IPS DF 4.7 (cell line): Measurements from ENCODE around the gene RHOB.
"Not testable (repeated sequence)": the region's sequence is repeated elsewhere in the genome, so short reads cannot be mapped to it uniquely, and the experiment has no call there.

Experiments
- DNase-seq: peaks from one replicate; pipeline ENCODE4 v3.0.0-alpha.2; 2013; ENCODE audit warnings: low spot score; ENCODE audit errors: extremely low read depth

Gene RHOB

GRCh38 chr2:20490300-20491181 is 43.7 kb downstream of the RHOB start:
- DNase-seq: no peak

GRCh38 chr2:20491739-20492531 is 45.1 kb downstream of the RHOB start:
- DNase-seq: no peak

- not testable (repeated sequence) for DNase-seq
Observed at GRCh38 chr2:20493095-20493494, 46.2 kb downstream of the RHOB start.

- DNase-seq: no peak
Observed at GRCh38 chr2:20494241-20494640, 47.4 kb downstream of the RHOB start.

GRCh38 chr2:20496076-20496872 is 49.4 kb downstream of the RHOB start:
- no peak for DNase-seq

- no peak for DNase-seq
Observed at GRCh38 chr2:20496942-20497341, 50.1 kb downstream of the RHOB start.
